Mesothelial cell of epicardium (in vitro differentiated cells): Measurements from ENCODE around the gene ERCC1. TPM values are rescaled to one million over a fixed set of nuclear protein-coding genes. Genes with fewer than 3 reads are reported as not detected.
A peak's percentile ranks its signal among the peaks of the same experiment; 100 is the strongest.
"Not testable (repeated sequence)": the region's sequence is repeated elsewhere in the genome, so short reads cannot be mapped to it uniquely, and the experiment has no call there.

ENCODE experiments used
- DNase-seq, 2 experiments: peaks; one replicate each; pipeline ENCODE4 v3.0.0; 2021; ENCODE audit warnings: low spot score in 2 of 2; ENCODE audit not compliant: unreplicated experiment in 2 of 2
- H3K27ac Mint-ChIP-seq: 2 replicates; pipeline ENCODE4 v1.8.0; 2021; ENCODE audit warnings: mixed read lengths
- H3K27me3 Mint-ChIP-seq: 2 replicates; pipeline ENCODE4 v1.8.0; 2021; ENCODE audit warnings: low read depth, mixed read lengths
- H3K36me3 Mint-ChIP-seq: 2 replicates; pipeline ENCODE4 v1.8.0; 2021; ENCODE audit warnings: mixed read lengths
- H3K4me1 Mint-ChIP-seq: 2 replicates; pipeline ENCODE4 v1.8.0; 2021; ENCODE audit warnings: mixed read lengths
- H3K4me3 Mint-ChIP-seq: 2 replicates; pipeline ENCODE4 v1.8.0; 2021; ENCODE audit warnings: mild to moderate bottlenecking, moderate library complexity, mixed read lengths
- H3K9me3 Mint-ChIP-seq: 2 replicates; pipeline ENCODE4 v1.8.0; 2021; ENCODE audit warnings: mixed read lengths
- total RNA-seq: library from RNA; stranded (reverse); gene quantifications from 3 replicates; pipeline ENCODE4 v1.2.1, GENCODE V29; 2021
- TF ChIP-seq, protein P1 (sequence below): fragments of 200-600 bp; sonication (generic); IDR thresholded peaks from one replicate; pipeline ENCODE4 v1.5.0; 2021; ENCODE audit warnings: antibody characterized with exemption; ENCODE audit not compliant: unreplicated experiment

The ERCC1 gene
- total RNA-seq, 1 donor from 2014 or later: 96.4 TPM

DNA sequence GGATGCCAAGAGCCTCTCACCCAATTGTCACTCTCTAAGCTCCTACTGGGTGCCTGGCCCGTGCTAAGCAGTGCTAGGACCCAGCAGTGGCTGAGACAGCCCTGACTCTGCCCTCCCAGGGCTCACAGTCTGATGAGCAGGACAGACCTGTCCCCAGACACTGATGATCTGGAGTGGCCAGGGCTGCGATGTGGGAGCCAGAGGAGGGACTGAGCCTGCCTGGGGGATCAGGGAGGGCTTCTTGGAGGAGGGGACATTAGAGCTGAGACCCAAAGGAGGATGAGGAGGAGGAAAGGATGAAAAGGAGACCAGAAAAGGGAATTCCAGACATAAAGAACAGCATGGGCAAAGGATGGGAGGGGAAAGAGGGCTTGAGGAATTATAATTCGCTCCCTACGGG, 6.6 kb downstream of the ERCC1 start:
- Mint-ChIP-seq H3K36me3 (peaks cover 39% of the 10 kb centered on the region), H3K4me1 (peaks cover 3% of the 10 kb centered on the region), H3K27ac (no peak overlapping the region), H3K4me3 (no peak overlapping the region), H3K27me3 (no peaks in the 10 kb centered on the region), H3K9me3 (no peaks in the 10 kb centered on the region)
- DNase-seq: no peak
- TF ChIP-seq, protein P1, sequence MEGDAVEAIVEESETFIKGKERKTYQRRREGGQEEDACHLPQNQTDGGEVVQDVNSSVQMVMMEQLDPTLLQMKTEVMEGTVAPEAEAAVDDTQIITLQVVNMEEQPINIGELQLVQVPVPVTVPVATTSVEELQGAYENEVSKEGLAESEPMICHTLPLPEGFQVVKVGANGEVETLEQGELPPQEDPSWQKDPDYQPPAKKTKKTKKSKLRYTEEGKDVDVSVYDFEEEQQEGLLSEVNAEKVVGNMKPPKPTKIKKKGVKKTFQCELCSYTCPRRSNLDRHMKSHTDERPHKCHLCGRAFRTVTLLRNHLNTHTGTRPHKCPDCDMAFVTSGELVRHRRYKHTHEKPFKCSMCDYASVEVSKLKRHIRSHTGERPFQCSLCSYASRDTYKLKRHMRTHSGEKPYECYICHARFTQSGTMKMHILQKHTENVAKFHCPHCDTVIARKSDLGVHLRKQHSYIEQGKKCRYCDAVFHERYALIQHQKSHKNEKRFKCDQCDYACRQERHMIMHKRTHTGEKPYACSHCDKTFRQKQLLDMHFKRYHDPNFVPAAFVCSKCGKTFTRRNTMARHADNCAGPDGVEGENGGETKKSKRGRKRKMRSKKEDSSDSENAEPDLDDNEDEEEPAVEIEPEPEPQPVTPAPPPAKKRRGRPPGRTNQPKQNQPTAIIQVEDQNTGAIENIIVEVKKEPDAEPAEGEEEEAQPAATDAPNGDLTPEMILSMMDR: no peak

DNA sequence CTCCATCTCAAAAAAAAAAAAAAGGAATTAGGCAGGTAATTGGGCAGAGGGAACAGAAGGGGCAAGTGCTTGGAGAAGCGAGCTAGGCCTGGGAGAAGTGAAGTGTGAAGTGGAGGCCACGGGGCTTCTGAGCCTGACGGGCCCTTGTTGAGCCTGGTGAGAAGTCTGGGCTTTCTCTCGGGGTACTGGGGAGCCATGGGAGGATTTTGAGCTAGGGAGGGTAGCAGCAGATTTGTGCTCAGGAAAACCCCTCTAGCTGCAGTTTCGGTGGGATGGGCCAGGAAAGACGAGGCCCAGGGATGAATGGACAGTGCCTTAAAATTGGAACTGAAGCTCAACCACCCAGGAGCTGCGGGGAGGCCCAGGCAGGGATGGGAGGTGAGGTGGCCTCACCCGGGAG, 9.2 kb downstream of the ERCC1 start:
- H3K36me3 Mint-ChIP-seq: peaks cover 37% of the 10 kb centered on the region
- no peaks in the 10 kb centered on the region for H3K4me1 Mint-ChIP-seq
- no peaks in the 10 kb centered on the region for H3K9me3 Mint-ChIP-seq
- TF ChIP-seq, protein P1: no peak
- H3K4me3 Mint-ChIP-seq: no peak overlapping the region
- H3K27me3 Mint-ChIP-seq: no peaks in the 10 kb centered on the region
- DNase-seq: no peak
- no peak overlapping the region for H3K27ac Mint-ChIP-seq

DNA sequence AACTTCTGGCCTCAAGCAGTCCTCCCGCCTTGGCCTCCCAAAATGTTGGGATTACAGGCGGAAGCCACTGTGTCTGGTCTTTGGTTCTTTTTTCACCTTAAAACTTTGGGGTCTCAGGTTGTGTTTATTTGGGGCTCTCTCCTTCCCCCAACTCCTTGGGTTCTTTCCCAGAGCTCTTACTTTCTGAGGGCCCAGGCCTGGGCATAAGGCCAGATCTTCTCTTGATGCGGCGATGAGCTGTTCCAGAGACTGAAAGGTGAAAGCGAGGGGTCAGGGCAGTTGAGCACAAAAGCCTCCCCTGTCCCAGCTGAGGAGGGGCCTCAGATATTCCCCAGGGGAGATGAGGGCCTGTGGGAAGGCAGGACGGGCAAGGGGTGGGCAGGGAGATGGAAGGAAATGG, 10.2 kb downstream of the ERCC1 start:
- Mint-ChIP-seq H3K36me3 (peaks cover 42% of the 10 kb centered on the region), H3K27ac (no peak overlapping the region), H3K27me3 (no peaks in the 10 kb centered on the region), H3K9me3 (no peaks in the 10 kb centered on the region), H3K4me3 (no peak overlapping the region), H3K4me1 (no peaks in the 10 kb centered on the region)
- TF ChIP-seq, protein P1: no peak
- DNase-seq: no peak

DNA sequence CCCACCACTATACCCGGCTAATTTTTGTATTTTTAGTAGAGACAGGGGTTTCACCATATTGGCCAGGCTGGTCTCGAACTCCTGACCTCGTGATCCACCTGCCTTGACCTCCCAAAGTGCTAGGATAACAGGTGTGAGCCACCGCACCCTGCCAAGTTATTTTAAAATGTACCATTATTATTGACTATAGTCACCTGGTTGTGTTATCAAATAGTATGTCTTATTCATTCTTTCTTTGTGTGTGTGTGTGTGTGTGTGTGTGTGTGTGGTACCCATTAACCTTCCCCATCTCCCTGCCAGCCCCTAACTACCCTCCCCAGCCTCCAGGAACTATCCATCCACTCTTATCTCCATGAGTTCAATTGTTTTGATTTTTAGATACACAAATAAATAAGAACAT, 13.4 kb downstream of the ERCC1 start:
- not testable (repeated sequence) for H3K4me3 Mint-ChIP-seq, H3K27ac Mint-ChIP-seq, H3K9me3 Mint-ChIP-seq, H3K27me3 Mint-ChIP-seq, DNase-seq
- Mint-ChIP-seq H3K4me1 (peaks cover 12% of the 10 kb centered on the region), H3K36me3 (peaks cover 34% of the 10 kb centered on the region)

DNA sequence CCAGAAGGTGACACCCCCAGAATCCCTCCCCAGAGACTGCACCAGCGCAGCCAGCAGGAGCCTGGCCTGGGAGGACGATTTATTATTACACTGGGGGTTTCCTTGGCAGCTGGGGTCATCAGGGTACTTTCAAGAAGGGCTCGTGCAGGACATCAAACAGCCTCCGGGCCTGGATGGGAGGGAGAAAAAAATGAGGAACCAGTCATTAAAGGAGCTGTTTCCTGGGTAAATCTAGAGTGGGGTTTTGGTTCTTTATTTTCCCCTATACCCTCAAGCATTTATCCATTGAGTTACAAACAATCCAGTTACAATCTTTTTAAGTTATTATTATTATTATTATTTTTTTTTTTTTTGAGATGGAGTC, 14.2 kb downstream of the ERCC1 start:
- Mint-ChIP-seq H3K4me3 (no peak overlapping the region), H3K9me3 (no peaks in the 10 kb centered on the region), H3K36me3 (peaks cover 31% of the 10 kb centered on the region), H3K27ac (no peak overlapping the region), H3K27me3 (peaks cover 8% of the 10 kb centered on the region), H3K4me1 (peaks cover 18% of the 10 kb centered on the region)
- DNase-seq: no peak
- TF ChIP-seq, protein P1: no peak

DNA sequence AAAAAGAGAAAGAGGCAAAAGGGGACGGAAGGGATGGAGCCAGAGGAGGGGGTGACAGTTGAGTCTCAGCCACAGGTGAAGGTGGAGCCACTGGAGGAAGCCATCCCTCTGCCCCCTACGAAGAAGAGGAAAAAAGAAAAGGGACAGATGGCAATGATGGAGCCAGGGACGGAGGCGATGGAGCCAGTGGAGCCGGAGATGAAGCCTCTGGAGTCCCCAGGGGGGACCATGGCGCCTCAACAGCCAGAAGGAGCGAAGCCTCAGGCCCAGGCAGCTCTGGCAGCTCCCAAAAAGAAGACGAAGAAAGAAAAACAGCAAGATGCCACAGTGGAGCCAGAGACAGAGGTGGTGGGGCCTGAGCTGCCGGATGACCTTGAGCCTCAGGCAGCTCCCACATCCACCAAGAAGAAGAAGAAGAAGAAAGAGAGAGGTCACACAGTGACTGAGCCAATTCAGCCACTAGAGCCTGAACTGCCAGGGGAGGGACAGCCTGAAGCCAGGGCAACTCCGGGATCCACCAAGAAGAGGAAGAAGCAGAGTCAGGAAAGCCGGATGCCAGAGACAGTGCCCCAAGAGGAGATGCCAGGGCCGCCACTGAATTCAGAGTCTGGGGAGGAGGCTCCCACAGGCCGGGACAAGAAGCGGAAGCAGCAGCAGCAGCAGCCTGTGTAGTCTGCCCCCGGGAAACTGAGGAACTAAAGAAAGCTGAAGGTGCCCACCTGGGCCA, 14.7 kb downstream of the ERCC1 start:
- Mint-ChIP-seq H3K4me3 (no peak overlapping the region), H3K9me3 (no peaks in the 10 kb centered on the region), H3K27me3 (peaks cover 14% of the 10 kb centered on the region), H3K36me3 (peaks cover 27% of the 10 kb centered on the region), H3K27ac (peak overlapping the region; percentile 0), H3K4me1 (peaks cover 23% of the 10 kb centered on the region)
- DNase-seq: no peak
- TF ChIP-seq, protein P1: no peak
